H9 (cell line): Measurements from ENCODE around the gene SYT3. TPM values are rescaled to one million over a fixed set of nuclear protein-coding genes. Genes with fewer than 3 reads are reported as not detected.

Experiments used
- DNase-seq: peaks from one replicate; pipeline ENCODE4 v3.0.0-alpha.2; 2017
- H2AFZ ChIP-seq: one replicate; pipeline ENCODE4 v1.6.1; 2013; ENCODE audit warnings: mild to moderate bottlenecking, low read length, control low read depth, moderate library complexity
- H2AK5ac ChIP-seq: 2 replicates; pipeline ENCODE4 v1.6.1; 2013; ENCODE audit warnings: low read length, control low read depth, mixed read lengths; ENCODE audit not compliant: insufficient read length
- H2BK120ac ChIP-seq: one replicate; pipeline ENCODE4 v1.6.1; 2013; ENCODE audit warnings: low read depth, mild to moderate bottlenecking, low read length, control low read depth, inconsistent platforms; ENCODE audit not compliant: poor library complexity, severe bottlenecking
- H2BK12ac ChIP-seq: 2 replicates; pipeline ENCODE4 v1.6.1; 2013; ENCODE audit warnings: low read length, control low read depth, mixed read lengths, low read depth; ENCODE audit not compliant: insufficient read length
- H2BK15ac ChIP-seq: 2 replicates; pipeline ENCODE4 v1.6.1; 2013; ENCODE audit warnings: low read depth, low read length, control low read depth
- H2BK20ac ChIP-seq: one replicate; pipeline ENCODE4 v1.6.1; 2013; ENCODE audit warnings: low read depth, mild to moderate bottlenecking, low read length, control low read depth, inconsistent platforms; ENCODE audit not compliant: poor library complexity, severe bottlenecking
- H2BK5ac ChIP-seq: 2 replicates; pipeline ENCODE4 v1.6.1; 2013; ENCODE audit warnings: low read length, control low read depth, mixed read lengths; ENCODE audit not compliant: insufficient read length
- H3K14ac ChIP-seq: 2 replicates; pipeline ENCODE4 v1.6.1; 2013; ENCODE audit warnings: low read length, control low read depth; ENCODE audit not compliant: insufficient read depth
- H3K18ac ChIP-seq: 2 replicates; pipeline ENCODE4 v1.6.1; 2013; ENCODE audit warnings: low read depth, mild to moderate bottlenecking, mixed read lengths, low read length, control low read depth; ENCODE audit not compliant: insufficient read length
- H3K23ac ChIP-seq: 2 replicates; pipeline ENCODE4 v1.6.1; 2013; ENCODE audit warnings: low read length, control low read depth, mixed read lengths, low read depth; ENCODE audit not compliant: insufficient read length
- H3K23me2 ChIP-seq: 2 replicates; pipeline ENCODE4 v1.6.1; 2013; ENCODE audit warnings: low read depth, mild to moderate bottlenecking, mixed read lengths, low read length, control low read depth; ENCODE audit not compliant: insufficient read length, poor library complexity, severe bottlenecking
- H3K27ac ChIP-seq: 2 replicates; pipeline ENCODE4 v1.5.1; 2013; ENCODE audit warnings: low read length, control low read depth, mixed read lengths, low read depth; ENCODE audit not compliant: insufficient read length
- H3K27me3 ChIP-seq: 2 replicates; pipeline ENCODE4 v1.6.1; 2013; ENCODE audit warnings: low read length, control low read depth, inconsistent platforms; ENCODE audit not compliant: insufficient read depth
- H3K4ac ChIP-seq: 2 replicates; pipeline ENCODE4 v1.6.1; 2013; ENCODE audit warnings: low read depth, mild to moderate bottlenecking, control low read depth, inconsistent platforms, low read length, moderate library complexity
- H3K4me1 ChIP-seq: 2 replicates; pipeline ENCODE4 v1.6.1; 2013; ENCODE audit warnings: low read length, control low read depth, inconsistent platforms; ENCODE audit not compliant: insufficient read depth
- H3K4me2 ChIP-seq: 2 replicates; pipeline ENCODE4 v1.6.1; 2013; ENCODE audit warnings: low read length, control low read depth, mixed read lengths; ENCODE audit not compliant: insufficient read length, insufficient read depth
- H3K56ac ChIP-seq: 2 replicates; pipeline ENCODE4 v1.6.1; 2013; ENCODE audit warnings: low read depth, mild to moderate bottlenecking, mixed read lengths, low read length, control low read depth; ENCODE audit not compliant: insufficient read length
- H3K79me1 ChIP-seq: 2 replicates; pipeline ENCODE4 v1.6.1; 2013; ENCODE audit warnings: low read depth, mild to moderate bottlenecking, moderate library complexity, low read length, control low read depth, inconsistent platforms; ENCODE audit not compliant: insufficient read depth, poor library complexity, severe bottlenecking
- H3K79me2 ChIP-seq: 2 replicates; pipeline ENCODE4 v1.6.1; 2013; ENCODE audit warnings: low read length, control low read depth, inconsistent platforms; ENCODE audit not compliant: insufficient read depth
- H3K9ac ChIP-seq: 2 replicates; pipeline ENCODE4 v1.6.1; 2013; ENCODE audit warnings: low read length, control low read depth, mixed read lengths; ENCODE audit not compliant: insufficient read length; ENCODE audit errors: extremely low read depth
- H3K9me3 ChIP-seq: one replicate; pipeline ENCODE4 v1.6.1; 2013; ENCODE audit warnings: low read depth, low read length, inconsistent platforms; ENCODE audit not compliant: control insufficient read depth
- H3T11ph ChIP-seq: one replicate; pipeline ENCODE4 v1.6.1; 2013; ENCODE audit warnings: mild to moderate bottlenecking, low read length, control low read depth, inconsistent platforms
- H4K20me1 ChIP-seq: one replicate; pipeline ENCODE4 v1.6.1; 2013; ENCODE audit not compliant: control insufficient read depth, insufficient read length, insufficient read depth
- H4K5ac ChIP-seq: 2 replicates; pipeline ENCODE4 v1.6.1; 2013; ENCODE audit warnings: low read depth, mild to moderate bottlenecking, mixed read lengths, low read length, control low read depth; ENCODE audit not compliant: insufficient read length
- H4K8ac ChIP-seq: replicated peaks from 2 replicates; pipeline ENCODE4 v1.6.1; 2013; ENCODE audit warnings: low read length, control low read depth, mixed read lengths, low read depth; ENCODE audit not compliant: insufficient read length
- H4K91ac ChIP-seq: 2 replicates; pipeline ENCODE4 v1.6.1; 2013; ENCODE audit warnings: low read depth, mild to moderate bottlenecking, moderate library complexity, mixed read lengths, low read length, control low read depth; ENCODE audit not compliant: insufficient read length
- H3K27ac Mint-ChIP-seq, 3 experiments: 2 replicates in 2 of 3; 3 replicates in 1 of 3; pipeline ENCODE4 v1.8.0; 2020 to 2021; ENCODE audit warnings: mixed read lengths in 3 of 3, mild to moderate bottlenecking in 1 of 3, moderate library complexity in 1 of 3
- H3K27me3 Mint-ChIP-seq: 2 replicates; pipeline ENCODE4 v1.8.0; 2021; ENCODE audit warnings: low read depth, mild to moderate bottlenecking, moderate library complexity, mixed read lengths
- H3K36me3 Mint-ChIP-seq, 3 experiments: 2 replicates in 2 of 3; 3 replicates in 1 of 3; pipeline ENCODE4 v1.8.0; 2020 to 2021; ENCODE audit warnings: low read depth in 3 of 3, mixed read lengths in 3 of 3; ENCODE audit not compliant: insufficient read depth in 1 of 3
- H3K4me1 Mint-ChIP-seq, 2 experiments: 2 replicates each; pipeline ENCODE4 v1.8.0; 2020; ENCODE audit warnings: mixed read lengths in 2 of 2
- H3K4me3 Mint-ChIP-seq, 2 experiments: 2 replicates in 1 of 2; 3 replicates in 1 of 2; pipeline ENCODE4 v1.8.0; 2020 to 2021; ENCODE audit warnings: mild to moderate bottlenecking in 2 of 2, mixed read lengths in 2 of 2, moderate library complexity in 1 of 2
- H3K9me3 Mint-ChIP-seq, 2 experiments: 2 replicates in 1 of 2; 3 replicates in 1 of 2; pipeline ENCODE4 v1.8.0; 2020; ENCODE audit warnings: mild to moderate bottlenecking in 2 of 2, mixed read lengths in 2 of 2, moderate library complexity in 1 of 2
- WGBS: extraction: QIAGEN DNeasy Blood & Tissue Kit; methylation state at CpG from one replicate; pipeline ENCODE4 v1.1.7; 2013; ENCODE audit warnings: missing lambda C conversion rate, low lambda C conversion rate, mixed read lengths; ENCODE audit not compliant: insufficient read length; ENCODE audit errors: extremely low coverage; 5-methylcytosine and 5-hydroxymethylcytosine counted together
- total RNA-seq: library from RNA; stranded (reverse); gene quantifications from 2 replicates; pipeline ENCODE4 v1.2.1, GENCODE V29; 2021
- TF ChIP-seq, protein P1 (sequence below): fragments of 200-600 bp; sonication (generic); conservative IDR thresholded peaks from 3 replicates; pipeline ENCODE4 v1.8.0; 2021; ENCODE audit warnings: antibody characterized with exemption, mild to moderate bottlenecking

Gene SYT3
- total RNA-seq, 1 experiment from 2014 or later: 3.1 TPM

DNA sequence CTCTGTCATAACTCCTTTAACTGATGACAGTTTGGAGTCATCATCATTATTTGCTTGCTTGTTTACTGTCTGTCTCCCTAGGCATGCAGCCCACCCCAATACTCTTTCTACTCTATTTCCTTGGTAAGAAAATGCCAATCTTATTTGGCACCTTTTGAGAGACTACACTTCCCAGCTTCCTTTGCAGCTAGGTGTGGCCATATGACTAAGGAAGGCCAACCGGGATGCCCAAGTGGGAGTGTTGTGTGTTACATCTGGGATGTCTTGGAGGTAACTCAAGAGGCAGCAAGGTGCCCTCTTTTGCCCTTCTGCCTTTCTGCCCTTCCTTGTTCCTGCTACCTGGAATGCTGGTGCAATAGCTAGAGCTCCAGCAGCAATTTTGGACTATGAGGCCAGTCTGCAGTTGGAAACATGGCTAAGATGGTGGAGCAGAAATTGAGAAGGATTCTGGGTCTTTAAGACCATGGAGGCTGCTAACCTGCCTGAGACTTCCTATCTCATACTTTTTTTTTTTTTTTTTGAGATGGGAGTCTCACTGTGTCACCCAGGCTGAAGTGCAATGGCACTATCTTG is 37.0 kb upstream of the SYT3 start:
- Mint-ChIP-seq H3K27me3 (peaks cover 86% of the 10 kb centered on the region), H3K4me3 (no peak overlapping the region), H3K4me1 (peaks cover 20 to 33% of the 10 kb centered on the region in 2 experiments), H3K36me3 (peaks cover 0 to 2% (median 0%) of the 10 kb centered on the region in 3 experiments; a peak in 1 of 7 replicates), H3K9me3 (peaks cover 3 to 15% of the 10 kb centered on the region in 2 experiments; a peak in 3 of 5 replicates), H3K27ac (no peak overlapping the region)
- no peak overlapping the region for H3K56ac ChIP-seq
- TF ChIP-seq, protein P1, sequence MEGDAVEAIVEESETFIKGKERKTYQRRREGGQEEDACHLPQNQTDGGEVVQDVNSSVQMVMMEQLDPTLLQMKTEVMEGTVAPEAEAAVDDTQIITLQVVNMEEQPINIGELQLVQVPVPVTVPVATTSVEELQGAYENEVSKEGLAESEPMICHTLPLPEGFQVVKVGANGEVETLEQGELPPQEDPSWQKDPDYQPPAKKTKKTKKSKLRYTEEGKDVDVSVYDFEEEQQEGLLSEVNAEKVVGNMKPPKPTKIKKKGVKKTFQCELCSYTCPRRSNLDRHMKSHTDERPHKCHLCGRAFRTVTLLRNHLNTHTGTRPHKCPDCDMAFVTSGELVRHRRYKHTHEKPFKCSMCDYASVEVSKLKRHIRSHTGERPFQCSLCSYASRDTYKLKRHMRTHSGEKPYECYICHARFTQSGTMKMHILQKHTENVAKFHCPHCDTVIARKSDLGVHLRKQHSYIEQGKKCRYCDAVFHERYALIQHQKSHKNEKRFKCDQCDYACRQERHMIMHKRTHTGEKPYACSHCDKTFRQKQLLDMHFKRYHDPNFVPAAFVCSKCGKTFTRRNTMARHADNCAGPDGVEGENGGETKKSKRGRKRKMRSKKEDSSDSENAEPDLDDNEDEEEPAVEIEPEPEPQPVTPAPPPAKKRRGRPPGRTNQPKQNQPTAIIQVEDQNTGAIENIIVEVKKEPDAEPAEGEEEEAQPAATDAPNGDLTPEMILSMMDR: no peak
- H2AFZ ChIP-seq: no peak overlapping the region
- H3K79me2 ChIP-seq: no peaks in the 10 kb centered on the region
- no peak overlapping the region for H3K23ac ChIP-seq
- no peak overlapping the region for H3K18ac ChIP-seq
- no peak overlapping the region for H4K91ac ChIP-seq
- H4K20me1 ChIP-seq: no peaks in the 10 kb centered on the region
- no peak overlapping the region for H3K4ac ChIP-seq
- no peak for DNase-seq
- no peak overlapping the region for H4K8ac ChIP-seq
- no peak overlapping the region for H4K5ac ChIP-seq
- no peak overlapping the region for H2BK15ac ChIP-seq
- WGBS: no CpG with 5 or more reads among the region's 1 CpG
- peaks cover 8% of the 10 kb centered on the region; the same call in 1 of the 2 replicates for H3K27me3 ChIP-seq
- no peak overlapping the region for H3T11ph ChIP-seq
- H3K4me1 ChIP-seq: peaks cover 15% of the 10 kb centered on the region; the same call in 1 of the 2 replicates
- no peak overlapping the region for H2BK20ac ChIP-seq
- H2BK5ac ChIP-seq: no peak overlapping the region
- H3K23me2 ChIP-seq: peaks cover 3% of the 10 kb centered on the region
- H2AK5ac ChIP-seq: no peak overlapping the region
- H3K4me2 ChIP-seq: no peak overlapping the region
- no peak overlapping the region for H2BK120ac ChIP-seq
- no peaks in the 10 kb centered on the region for H3K79me1 ChIP-seq
- H2BK12ac ChIP-seq: no peak overlapping the region
- no peak overlapping the region for H3K9ac ChIP-seq
- H3K9me3 ChIP-seq: no peaks in the 10 kb centered on the region
- H3K14ac ChIP-seq: no peak overlapping the region
- H3K27ac ChIP-seq: no peak overlapping the region
